CD4-positive, alpha-beta T cell treated with Interleukin-21 for 1 hour (primary cell): ENCODE measurements around the gene PIGK.
A peak's percentile ranks its signal among the peaks of the same experiment; 100 is the strongest.
"Not testable (repeated sequence)": the region's sequence is repeated elsewhere in the genome, so short reads cannot be mapped to it uniquely, and the experiment has no call there.

Source experiments
- DNase-seq: peaks from one replicate; pipeline ENCODE4 v3.0.0-alpha.2; 2020

Gene PIGK

GRCh38 chr1:77188770-77189169 lies 30.5 kb downstream of the PIGK start:
- no peak for DNase-seq

DNA sequence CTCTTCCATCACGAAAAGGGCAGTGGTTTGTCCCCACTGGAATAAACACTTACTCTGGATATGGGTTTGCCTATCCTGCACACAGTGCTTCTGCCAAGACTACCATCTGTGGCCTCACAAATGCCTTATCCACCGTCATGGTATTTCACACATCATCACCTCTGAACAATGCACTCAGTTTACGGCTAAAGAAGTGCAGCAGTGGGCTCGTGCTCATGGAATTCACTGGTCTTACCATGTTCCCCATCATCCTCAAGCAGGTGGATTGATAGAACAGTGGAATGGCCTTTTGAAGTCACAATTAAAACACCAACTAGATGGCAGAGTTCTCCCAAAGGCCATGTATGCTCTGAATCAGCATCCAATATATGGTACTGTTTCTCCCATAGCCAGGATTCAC lies 32.3 kb downstream of the PIGK start:
- DNase-seq, result not testable (repeated sequence)

- no peak for DNase-seq
Observed at GRCh38 chr1:77182083-77182482, 37.1 kb downstream of the PIGK start.

- DNase-seq, result no peak
Observed at GRCh38 chr1:77179632-77180031, 39.6 kb downstream of the PIGK start.

DNA sequence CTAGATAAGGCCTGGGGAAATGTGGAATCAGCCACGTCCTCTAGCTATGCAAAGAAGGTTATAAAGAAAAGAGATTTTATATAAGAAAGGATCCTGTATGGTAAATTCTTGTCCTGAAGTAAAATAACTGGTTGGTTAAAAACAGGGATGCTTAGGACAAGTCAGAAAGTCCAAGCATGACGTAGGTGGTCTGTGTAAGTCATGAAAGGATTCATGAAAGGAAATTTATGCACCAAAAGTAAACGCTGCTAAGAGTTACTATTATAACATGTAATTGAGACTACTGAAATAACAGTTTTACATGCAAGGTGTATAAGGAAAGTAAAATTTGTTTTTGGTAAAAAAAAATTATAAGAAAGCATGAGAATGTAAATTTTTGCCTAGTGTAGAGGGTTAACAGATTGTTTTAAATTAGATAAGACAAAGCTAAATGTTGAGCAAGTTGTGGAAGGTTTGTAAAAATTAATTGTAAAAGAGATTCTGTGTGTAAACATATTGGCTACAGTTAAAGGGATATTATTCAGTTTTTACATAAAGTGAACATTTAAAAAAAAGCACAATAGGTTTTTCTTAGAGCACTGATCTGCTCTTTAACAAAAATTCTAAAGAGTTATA lies 43.9 kb downstream of the PIGK start:
- no peak for DNase-seq

GRCh38 chr1:77170687-77171086 lies 48.5 kb downstream of the PIGK start:
- DNase-seq, result no peak

- no peak for DNase-seq
Observed at GRCh38 chr1:77168358-77168757, 50.9 kb downstream of the PIGK start.

DNA sequence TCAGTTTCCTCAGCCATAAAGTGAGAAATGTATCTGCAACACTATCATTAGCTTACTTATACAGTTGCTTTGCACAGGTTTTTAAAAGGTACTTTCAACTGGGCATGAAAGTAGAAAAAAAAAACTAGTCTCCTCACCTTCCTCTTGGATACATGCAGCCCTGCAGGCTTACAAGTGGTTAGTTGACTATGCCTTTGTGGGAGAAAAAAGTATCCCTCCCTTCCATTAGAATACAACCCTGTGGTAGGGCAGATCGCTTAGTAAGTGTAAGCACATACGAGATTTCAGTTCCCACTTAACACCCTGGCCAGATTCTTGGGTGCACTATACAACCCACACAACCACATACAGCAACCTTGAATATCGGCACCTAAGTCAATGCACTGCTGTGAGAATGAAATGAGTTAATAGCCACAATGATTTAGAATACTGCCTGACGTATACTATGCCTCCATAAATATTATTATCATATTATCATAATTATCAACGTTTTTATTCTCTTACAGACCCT lies 54.7 kb downstream of the PIGK start:
- DNase-seq, result no peak

- DNase-seq, result not testable (repeated sequence)
Observed at GRCh38 chr1:77159706-77160105, 59.5 kb downstream of the PIGK start.

DNA sequence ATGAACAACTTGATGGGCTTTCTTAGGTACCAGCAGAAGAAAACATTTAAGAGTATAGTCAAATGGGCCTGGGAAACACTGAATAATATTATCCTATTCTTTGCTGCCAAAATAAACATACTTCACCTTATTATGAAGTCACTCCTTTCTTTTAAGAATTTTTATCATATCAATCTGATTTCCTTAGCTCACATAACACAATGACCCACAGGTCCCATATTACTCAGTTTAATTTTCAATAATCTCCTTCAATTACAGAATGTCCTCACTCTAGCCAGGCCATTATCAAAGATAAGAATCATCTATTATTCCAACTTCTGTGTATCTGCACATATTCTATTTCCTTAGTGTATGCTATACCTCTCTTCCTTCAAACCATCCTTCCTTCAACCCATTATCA lies 63.0 kb downstream of the PIGK start:
- DNase-seq, result no peak

GRCh38 chr1:77146270-77146669 lies 73.0 kb downstream of the PIGK start:
- DNase-seq, result no peak

DNA sequence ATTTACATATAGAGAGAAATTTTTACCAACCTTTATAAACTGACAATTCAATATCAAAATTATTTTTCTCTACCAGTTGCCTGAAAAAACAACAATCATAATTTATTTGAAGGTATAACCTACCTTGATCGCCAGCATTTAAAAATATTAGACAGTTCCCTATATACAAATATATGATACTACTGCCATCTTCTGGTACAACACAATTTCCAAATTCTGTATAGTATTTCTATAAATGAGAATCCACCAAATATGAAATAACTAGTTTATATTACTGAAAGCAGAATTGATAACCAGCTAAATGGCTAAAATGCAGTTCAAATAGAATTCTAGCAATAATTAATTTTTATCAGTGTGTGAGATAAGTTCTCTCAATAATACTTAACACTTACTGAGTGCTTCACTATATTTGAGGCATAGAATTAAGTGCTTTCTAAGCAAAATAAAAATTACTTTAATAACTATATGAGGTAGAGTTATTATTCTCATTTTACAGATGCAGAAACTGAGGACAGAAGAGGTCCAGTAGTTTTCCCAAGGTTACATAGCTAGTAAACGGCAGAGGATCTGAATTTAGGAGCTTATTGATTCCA lies 75.6 kb downstream of the PIGK start:
- DNase-seq, result peak; percentile 10

DNA sequence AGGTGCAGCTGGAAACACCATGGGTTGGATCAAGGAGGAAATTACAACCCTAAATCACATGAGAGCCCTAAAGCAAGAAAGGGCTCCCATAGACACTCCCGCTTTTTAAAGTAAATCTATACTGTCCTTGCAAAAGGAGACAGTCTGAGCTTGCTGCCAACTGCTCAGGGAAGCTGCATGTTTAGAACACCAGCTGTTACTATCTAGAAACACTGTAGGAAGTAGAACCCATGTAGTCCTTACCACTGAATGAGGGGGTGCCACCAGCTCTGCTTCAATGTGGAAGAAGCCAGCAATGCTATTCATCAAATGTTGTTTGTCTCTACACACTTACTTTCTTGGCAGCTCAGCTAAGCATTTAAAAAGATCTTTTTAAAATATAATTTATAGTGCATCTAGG lies 79.8 kb downstream of the PIGK start:
- DNase-seq, result no peak

GRCh38 chr1:77134359-77134758 lies 84.9 kb downstream of the PIGK start:
- DNase-seq, result no peak

DNA sequence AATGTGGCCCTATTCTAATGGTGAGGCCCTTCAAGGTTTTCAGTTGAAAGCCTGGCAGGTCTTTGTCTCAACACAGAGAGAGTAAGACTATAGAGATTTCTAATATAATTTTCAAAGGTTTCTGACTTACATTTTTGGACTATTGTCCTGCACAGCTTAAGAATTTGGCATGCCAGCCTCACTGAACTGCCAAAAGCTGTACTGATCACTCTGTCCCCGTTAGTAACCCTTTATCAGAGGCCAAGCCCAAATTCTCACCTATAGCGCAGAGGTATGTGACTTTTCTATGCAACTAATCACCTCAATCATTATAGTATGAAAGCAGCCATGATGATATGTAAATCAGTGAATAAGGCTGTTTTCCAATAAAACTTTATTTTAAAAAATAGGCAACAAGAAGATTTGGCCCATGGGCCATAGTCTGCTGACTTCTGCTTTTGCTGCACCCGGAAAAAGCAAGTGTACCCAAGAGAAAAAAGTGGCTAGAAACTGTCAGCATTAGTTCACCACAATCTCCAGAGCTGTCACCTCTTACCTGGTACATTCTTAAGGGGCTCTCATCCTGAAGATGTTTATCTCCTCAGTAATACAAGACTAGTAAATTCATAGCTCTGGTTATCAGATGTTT lies 85.4 kb downstream of the PIGK start:
- no peak for DNase-seq

DNA sequence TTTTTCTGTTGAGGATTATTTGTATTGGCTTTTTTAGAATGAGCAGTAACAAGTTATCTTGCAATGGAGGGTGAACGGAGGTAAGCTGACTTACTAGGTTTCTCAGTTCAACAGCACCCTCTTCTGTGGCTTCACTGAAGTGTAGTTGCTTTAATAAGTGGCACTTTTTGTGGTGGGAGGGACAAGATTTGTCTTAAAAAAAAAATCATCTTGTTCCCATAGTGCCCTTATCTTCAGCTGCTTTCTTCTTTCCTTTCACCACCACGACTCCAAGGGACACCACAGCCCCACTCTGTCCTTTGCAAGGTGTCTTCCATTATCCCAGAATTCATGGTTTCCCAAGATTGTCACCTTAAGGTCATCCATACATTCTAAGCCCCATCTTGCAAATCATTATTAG lies 92.9 kb downstream of the PIGK start:
- DNase-seq, result peak; percentile 45

DNA sequence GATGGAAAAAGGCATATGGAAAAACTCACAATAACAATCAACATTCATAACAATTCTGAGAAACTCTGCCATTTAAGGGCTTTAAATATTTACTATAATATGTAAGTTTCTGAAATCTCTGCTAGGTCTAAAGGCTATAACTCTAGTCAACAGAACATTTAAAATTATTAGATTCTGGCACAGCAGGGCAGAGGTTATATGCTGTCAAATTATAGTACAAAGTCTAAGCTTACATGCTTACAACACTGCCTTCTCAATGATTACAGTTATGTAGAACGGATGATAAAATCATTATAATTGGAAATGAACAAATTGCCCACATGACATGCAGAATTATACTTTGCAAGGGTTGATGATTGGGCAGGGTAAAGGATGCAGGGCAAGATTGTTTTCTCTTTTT lies 97.7 kb downstream of the PIGK start:
- no peak for DNase-seq

DNA sequence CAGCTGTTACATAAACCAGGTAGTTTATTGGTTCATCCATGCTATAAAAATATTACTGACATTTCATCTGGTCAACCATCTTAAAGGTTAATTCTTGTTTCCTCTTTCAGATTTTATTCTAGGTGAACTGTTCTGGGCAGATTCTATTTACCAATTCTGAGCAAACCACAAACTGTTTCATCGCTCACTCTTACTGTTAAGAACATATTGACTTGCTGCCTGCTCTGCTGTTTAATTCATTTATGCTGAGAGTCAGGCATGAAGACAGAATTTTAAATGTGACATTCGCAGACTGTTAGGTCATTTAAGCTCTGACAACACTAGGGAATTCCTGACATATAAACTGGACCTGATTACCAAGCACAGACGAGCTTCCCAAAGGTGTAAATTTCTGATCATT lies 98.3 kb downstream of the PIGK start:
- no peak for DNase-seq

- DNase-seq, result no peak
Observed at GRCh38 chr1:77118712-77119111, 100.5 kb downstream of the PIGK start.

GRCh38 chr1:77104672-77105071 lies 114.6 kb downstream of the PIGK start:
- DNase-seq, result no peak

- no peak for DNase-seq
Observed at GRCh38 chr1:77103486-77103885, 115.7 kb downstream of the PIGK start.

DNA sequence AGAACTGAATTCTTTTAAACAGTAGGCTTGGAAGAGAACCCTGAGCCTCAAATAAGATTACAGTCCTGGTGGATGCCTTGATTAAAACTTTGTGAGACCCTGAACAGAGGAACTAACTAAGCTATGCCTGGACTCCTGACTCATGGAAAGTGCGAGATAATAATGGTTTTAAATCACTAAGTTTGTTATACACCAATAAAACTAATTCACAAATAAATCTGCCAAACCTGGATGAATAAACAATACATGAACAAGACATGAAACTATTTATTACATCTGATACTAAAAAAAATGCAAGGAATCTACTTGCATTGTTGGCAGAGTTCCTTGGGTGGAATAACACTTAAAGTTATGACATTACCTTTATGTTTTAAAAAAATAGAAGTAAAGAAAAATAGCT lies 118.4 kb downstream of the PIGK start:
- DNase-seq, result no peak

DNA sequence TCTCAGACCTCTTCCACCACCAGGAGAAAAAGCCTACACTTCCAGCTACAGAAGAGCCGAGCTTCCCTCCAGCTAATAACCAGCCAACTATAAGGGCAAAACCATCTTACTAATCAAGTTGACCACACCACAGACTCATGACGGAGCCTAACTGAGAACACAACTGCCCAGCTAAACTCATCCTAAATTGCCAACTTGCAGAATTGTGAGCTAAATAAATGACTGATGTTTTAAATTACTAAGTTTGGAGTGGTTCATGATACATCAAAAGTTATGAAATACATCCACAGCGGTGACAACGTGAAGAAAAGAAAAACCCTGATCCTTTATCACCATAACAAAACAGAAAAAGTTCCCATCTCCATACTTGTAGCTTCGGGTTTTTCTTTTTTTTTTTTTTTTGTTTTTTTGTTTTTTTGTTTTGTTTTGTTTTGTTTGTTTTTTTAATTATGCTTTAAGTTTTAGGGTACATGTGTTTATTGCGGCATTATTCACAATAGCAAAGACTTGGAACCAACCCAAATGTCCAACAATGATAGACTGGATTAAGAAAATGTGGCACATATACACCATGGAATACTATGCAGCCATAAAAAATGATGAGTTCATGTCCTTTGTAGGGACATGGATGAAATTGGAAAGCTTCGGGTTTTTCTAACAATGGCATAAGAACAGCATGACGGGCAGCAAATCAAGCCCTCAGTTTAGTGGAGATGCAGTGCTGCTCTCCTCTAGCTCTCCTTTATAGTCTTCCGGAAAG lies 122.6 kb downstream of the PIGK start:
- DNase-seq, result no peak

DNA sequence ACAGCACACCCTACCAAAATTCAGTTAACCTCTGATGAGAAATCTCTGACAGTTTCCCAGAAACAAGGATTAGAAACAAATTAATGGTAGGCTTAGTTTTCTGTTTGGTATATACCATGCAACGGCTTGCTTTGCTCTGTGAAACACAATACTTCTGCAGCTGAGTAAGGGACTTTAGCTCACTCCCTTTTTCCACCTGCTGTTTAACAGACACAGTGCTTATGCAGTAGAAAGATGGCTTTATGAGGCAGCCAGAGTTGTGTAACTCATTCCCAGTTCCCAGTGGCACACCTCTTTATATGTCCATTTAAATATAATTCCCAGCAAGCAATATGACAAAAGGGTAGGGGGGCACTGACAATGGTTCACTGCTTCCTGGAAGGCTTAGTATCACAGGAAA lies 124.0 kb downstream of the PIGK start:
- DNase-seq, result no peak
